Fibroblast of the aortic adventitia (primary cell): ENCODE measurements around the gene AP3S1. TPM values are rescaled to one million over a fixed set of nuclear protein-coding genes. Genes with fewer than 3 reads are reported as not detected.

ENCODE experiments used
- DNase-seq: peaks from one replicate; pipeline ENCODE4 v3.0.0-alpha.2; 2010; ENCODE audit warnings: low read depth
- H3K4me3 ChIP-seq: 2 replicates; pipeline ENCODE4 v1.5.1; 2011; ENCODE audit warnings: low read depth, mild to moderate bottlenecking, control low read depth, low read length, moderate library complexity
- CTCF ChIP-seq: IDR thresholded peaks from 2 replicates; pipeline ENCODE4 v1.5.1; 2011; ENCODE audit warnings: mild to moderate bottlenecking, low read length, control low read depth, inconsistent platforms; ENCODE audit not compliant: insufficient read depth
- total RNA-seq: library from RNA; depleted of rRNA; stranded (reverse); fragments of >200 nt; gene quantifications from 2 replicates; pipeline ENCODE4 v1.2.3, GENCODE V29; 2012; ENCODE audit warnings: low replicate concordance

The AP3S1 gene
- total RNA-seq, 1 donor, result 237 TPM

GRCh38 chr5:115934388-115934974 lies 92.7 kb downstream of the AP3S1 start:
- DNase-seq, result no peak
- no peak overlapping the region for H3K4me3 ChIP-seq
- TF ChIP-seq CTCF, result no peak

GRCh38 chr5:115936031-115936430 lies 94.3 kb downstream of the AP3S1 start:
- no peak for TF ChIP-seq CTCF
- H3K4me3 ChIP-seq, result no peak overlapping the region
- DNase-seq, result no peak

- no peak for TF ChIP-seq CTCF
- no peak overlapping the region for H3K4me3 ChIP-seq
- no peak for DNase-seq
Observed at GRCh38 chr5:115939059-115939458, 97.3 kb downstream of the AP3S1 start.

- DNase-seq, result no peak
Observed at GRCh38 chr5:115940080-115940810, 98.5 kb downstream of the AP3S1 start.

GRCh38 chr5:115941051-115941675 lies 99.4 kb downstream of the AP3S1 start:
- DNase-seq, result peak; percentile 93
- H3K4me3 ChIP-seq, result no peak overlapping the region
- TF ChIP-seq CTCF, result no peak

More at GRCh38 chr5:115940080-115940810, 98.5 kb downstream of the AP3S1 start:
- no peak overlapping the region for H3K4me3 ChIP-seq
- no peak for TF ChIP-seq CTCF

- TF ChIP-seq CTCF, result no peak
- no peak for DNase-seq
- H3K4me3 ChIP-seq, result no peak overlapping the region
Observed at GRCh38 chr5:115944501-115944900, 102.8 kb downstream of the AP3S1 start.
